Thoracic aorta (tissue), 2 donors: Measurements from ENCODE around the gene EMX1. TPM values are rescaled to one million over a fixed set of nuclear protein-coding genes. Genes with fewer than 3 reads are reported as not detected.
A peak's percentile ranks its signal among the peaks of the same experiment; 100 is the strongest.

Experiments used
- ATAC-seq: fragments of 150-250 bp; one replicate; pipeline ENCODE4 v1.8.0; 2017; ENCODE audit warnings: low read depth; ENCODE audit not compliant: insufficient number of reproducible peaks, low FRiP score
- DNase-seq: peaks from one replicate; pipeline ENCODE4 v3.0.0-alpha.2; 2020; ENCODE audit warnings: low spot score
- H3K27ac ChIP-seq, 2 donors: fragments of 200-600 bp; sonication (generic); 1 replicate in 1 of 2; 2 replicates in 1 of 2; pipeline ENCODE4 v1.5.1; 2016; ENCODE audit warnings: mild to moderate bottlenecking in 2 of 2, moderate library complexity in 2 of 2
- H3K27me3 ChIP-seq: fragments of 200-600 bp; sonication (generic); replicated peaks from 2 replicates; pipeline ENCODE4 v1.6.0; 2016; ENCODE audit warnings: mild to moderate bottlenecking; ENCODE audit not compliant: insufficient read depth
- H3K36me3 ChIP-seq: fragments of 200-600 bp; sonication (generic); one replicate; pipeline ENCODE4 v1.5.1; 2016
- H3K4me1 ChIP-seq, 2 donors: fragments of 200-600 bp; sonication (generic); 1 replicate in 1 of 2; 2 replicates in 1 of 2; pipeline versions ENCODE4 v1.5.1 to v1.6.0; 2016; ENCODE audit warnings: low read depth in 2 of 2, mild to moderate bottlenecking in 1 of 2; ENCODE audit not compliant: control insufficient read depth in 1 of 2
- H3K4me3 ChIP-seq: fragments of 200-600 bp; sonication (generic); 2 replicates; pipeline ENCODE4 v1.5.1; 2016; ENCODE audit warnings: mild to moderate bottlenecking
- H3K9me3 ChIP-seq: fragments of 200-600 bp; sonication (generic); 2 replicates; pipeline ENCODE4 v1.5.1; 2016
- total RNA-seq, 2 donors: library from RNA; depleted of rRNA; stranded (reverse); fragments of >200 nt; gene quantifications; one replicate each; pipeline versions ENCODE4 v1.1.0 to v1.2.3, GENCODE V29; 2016
- TF ChIP-seq, protein P1 (sequence below): fragments of 200-600 bp; sonication (generic); IDR thresholded peaks from one replicate; pipeline ENCODE4 v1.5.1; 2019; ENCODE audit warnings: antibody characterized with exemption

Gene EMX1
- total RNA-seq, 2 donors from 2014 or later: not detected

DNA sequence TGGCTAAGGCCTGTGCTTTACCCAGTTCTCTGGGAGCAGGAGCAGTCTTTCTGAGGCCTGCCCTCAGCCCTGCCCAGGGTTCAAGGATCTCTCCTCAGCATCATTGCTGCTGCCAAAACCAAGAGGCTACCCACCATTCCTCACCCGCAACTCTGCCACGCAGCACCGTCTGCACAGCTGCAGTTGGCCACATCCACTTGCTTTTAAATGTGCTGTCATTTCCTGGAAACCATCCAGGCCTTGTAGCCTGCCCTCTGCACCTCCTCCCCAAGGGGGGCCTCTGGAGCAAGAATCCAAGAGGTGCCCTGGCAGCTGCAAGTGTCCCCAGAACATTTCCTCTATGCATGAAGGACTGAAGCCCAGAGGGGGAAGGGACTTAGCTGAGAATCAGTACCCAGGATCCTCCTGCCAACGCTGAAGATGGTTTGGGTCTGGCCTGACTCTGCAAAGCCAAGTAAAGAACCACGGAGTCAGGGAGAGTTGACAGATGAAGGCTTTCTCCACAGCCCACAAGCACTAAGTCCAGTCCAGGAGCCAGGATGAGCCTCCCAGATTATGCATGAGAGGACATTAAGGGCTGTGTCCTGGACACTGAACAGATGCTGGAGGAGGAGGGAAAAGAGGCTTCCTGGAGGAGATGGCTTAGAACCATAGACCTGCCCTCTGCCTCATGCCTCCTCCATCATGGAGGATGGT, 14.9 kb downstream of the EMX1 start:
- H3K4me3 ChIP-seq: no peak overlapping the region
- H3K36me3 ChIP-seq: no peaks in the 10 kb centered on the region
- ATAC-seq: no peak
- H3K4me1 ChIP-seq: no peaks in the 10 kb centered on the region
- DNase-seq: no peak
- no peak overlapping the region for H3K27ac ChIP-seq
- no peaks in the 10 kb centered on the region for H3K9me3 ChIP-seq
- TF ChIP-seq, protein P1, sequence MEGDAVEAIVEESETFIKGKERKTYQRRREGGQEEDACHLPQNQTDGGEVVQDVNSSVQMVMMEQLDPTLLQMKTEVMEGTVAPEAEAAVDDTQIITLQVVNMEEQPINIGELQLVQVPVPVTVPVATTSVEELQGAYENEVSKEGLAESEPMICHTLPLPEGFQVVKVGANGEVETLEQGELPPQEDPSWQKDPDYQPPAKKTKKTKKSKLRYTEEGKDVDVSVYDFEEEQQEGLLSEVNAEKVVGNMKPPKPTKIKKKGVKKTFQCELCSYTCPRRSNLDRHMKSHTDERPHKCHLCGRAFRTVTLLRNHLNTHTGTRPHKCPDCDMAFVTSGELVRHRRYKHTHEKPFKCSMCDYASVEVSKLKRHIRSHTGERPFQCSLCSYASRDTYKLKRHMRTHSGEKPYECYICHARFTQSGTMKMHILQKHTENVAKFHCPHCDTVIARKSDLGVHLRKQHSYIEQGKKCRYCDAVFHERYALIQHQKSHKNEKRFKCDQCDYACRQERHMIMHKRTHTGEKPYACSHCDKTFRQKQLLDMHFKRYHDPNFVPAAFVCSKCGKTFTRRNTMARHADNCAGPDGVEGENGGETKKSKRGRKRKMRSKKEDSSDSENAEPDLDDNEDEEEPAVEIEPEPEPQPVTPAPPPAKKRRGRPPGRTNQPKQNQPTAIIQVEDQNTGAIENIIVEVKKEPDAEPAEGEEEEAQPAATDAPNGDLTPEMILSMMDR: no peak
- H3K27me3 ChIP-seq: peaks cover 11% of the 10 kb centered on the region

DNA sequence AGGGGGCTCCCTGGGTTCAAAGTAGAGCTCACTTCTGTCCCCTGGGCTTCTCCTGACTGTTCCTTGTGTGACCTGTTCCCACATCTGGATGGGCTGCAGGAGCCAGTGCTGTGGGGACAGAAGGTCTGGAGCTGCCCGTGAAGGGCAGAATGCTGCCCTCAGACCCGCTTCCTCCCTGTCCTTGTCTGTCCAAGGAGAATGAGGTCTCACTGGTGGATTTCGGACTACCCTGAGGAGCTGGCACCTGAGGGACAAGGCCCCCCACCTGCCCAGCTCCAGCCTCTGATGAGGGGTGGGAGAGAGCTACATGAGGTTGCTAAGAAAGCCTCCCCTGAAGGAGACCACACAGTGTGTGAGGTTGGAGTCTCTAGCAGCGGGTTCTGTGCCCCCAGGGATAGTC, 15.5 kb downstream of the EMX1 start:
- DNase-seq: no peak

DNA sequence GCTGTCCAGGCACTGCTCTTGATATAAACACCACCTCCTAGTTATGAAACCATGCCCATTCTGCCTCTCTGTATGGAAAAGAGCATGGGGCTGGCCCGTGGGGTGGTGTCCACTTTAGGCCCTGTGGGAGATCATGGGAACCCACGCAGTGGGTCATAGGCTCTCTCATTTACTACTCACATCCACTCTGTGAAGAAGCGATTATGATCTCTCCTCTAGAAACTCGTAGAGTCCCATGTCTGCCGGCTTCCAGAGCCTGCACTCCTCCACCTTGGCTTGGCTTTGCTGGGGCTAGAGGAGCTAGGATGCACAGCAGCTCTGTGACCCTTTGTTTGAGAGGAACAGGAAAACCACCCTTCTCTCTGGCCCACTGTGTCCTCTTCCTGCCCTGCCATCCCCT, 15.9 kb downstream of the EMX1 start:
- ATAC-seq: no peak
- Histone ChIP-seq H3K9me3 (no peaks in the 10 kb centered on the region), H3K4me1 (no peaks in the 10 kb centered on the region), H3K27me3 (peaks cover 5% of the 10 kb centered on the region), H3K36me3 (no peaks in the 10 kb centered on the region), H3K4me3 (no peak overlapping the region), H3K27ac (no peak overlapping the region)
- DNase-seq: no peak
- TF ChIP-seq, protein P1: no peak

More for the DNA sequence above, 15.5 kb downstream of the EMX1 start:
- H3K4me1 ChIP-seq: no peaks in the 10 kb centered on the region
- no peaks in the 10 kb centered on the region for H3K9me3 ChIP-seq
- no peak overlapping the region for H3K4me3 ChIP-seq
- ATAC-seq: no peak
- H3K36me3 ChIP-seq: no peaks in the 10 kb centered on the region
- H3K27me3 ChIP-seq: peaks cover 9% of the 10 kb centered on the region
- TF ChIP-seq, protein P1: no peak
- no peak overlapping the region for H3K27ac ChIP-seq

DNA sequence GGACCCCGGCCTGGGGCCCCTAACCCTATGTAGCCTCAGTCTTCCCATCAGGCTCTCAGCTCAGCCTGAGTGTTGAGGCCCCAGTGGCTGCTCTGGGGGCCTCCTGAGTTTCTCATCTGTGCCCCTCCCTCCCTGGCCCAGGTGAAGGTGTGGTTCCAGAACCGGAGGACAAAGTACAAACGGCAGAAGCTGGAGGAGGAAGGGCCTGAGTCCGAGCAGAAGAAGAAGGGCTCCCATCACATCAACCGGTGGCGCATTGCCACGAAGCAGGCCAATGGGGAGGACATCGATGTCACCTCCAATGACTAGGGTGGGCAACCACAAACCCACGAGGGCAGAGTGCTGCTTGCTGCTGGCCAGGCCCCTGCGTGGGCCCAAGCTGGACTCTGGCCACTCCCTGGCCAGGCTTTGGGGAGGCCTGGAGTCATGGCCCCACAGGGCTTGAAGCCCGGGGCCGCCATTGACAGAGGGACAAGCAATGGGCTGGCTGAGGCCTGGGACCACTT, 16.4 kb downstream of the EMX1 start:
- Histone ChIP-seq H3K9me3 (no peaks in the 10 kb centered on the region), H3K27ac (no peak overlapping the region), H3K4me1 (no peaks in the 10 kb centered on the region), H3K27me3 (peaks cover under 1% of the 10 kb centered on the region), H3K4me3 (no peak overlapping the region), H3K36me3 (no peaks in the 10 kb centered on the region)
- TF ChIP-seq, protein P1: no peak
- DNase-seq: no peak
- no peak for ATAC-seq

DNA sequence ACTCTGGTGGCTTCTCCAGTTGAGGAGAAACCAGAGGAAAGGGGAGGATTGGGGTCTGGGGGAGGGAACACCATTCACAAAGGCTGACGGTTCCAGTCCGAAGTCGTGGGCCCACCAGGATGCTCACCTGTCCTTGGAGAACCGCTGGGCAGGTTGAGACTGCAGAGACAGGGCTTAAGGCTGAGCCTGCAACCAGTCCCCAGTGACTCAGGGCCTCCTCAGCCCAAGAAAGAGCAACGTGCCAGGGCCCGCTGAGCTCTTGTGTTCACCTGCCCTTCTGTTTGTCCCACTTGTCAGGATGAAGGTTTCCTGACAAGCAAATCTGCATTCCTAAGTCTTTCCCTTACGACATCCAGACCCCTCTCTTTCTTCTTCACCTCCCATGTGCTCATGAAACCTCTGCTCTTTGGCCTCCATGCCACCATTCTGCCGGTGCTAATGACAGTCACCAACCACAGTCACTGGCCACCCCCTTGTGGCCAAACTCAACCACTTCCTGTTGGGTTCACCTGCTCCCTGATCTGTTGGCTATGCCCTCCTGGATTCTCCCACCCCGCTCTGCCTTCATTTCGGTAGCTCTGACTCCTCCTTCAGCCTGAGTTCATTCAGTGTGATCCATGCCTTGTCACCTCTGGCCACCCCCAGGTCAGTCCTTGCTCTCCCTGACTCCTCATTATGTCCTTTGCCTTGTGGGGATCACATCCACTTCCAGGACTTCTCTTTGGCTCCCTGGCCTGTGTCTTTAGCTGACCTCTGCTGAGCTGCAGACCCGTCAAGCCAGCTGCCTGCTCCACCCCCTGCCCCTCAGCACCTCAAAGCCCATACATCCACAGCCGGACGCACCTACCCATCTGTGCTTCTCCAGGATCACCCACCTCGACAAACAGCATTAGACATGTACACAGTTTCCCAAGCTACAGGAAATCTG, 17.6 kb downstream of the EMX1 start:
- no peak overlapping the region for H3K4me3 ChIP-seq
- no peaks in the 10 kb centered on the region for H3K27me3 ChIP-seq
- H3K4me1 ChIP-seq: no peaks in the 10 kb centered on the region
- H3K36me3 ChIP-seq: no peaks in the 10 kb centered on the region
- ATAC-seq (no peak), DNase-seq (no peak)
- H3K9me3 ChIP-seq: no peaks in the 10 kb centered on the region
- no peak overlapping the region for H3K27ac ChIP-seq
- TF ChIP-seq, protein P1: peak; percentile 8
